ENCODE measurements around the gene ENTPD2.

Gene ENTPD2

DNA sequence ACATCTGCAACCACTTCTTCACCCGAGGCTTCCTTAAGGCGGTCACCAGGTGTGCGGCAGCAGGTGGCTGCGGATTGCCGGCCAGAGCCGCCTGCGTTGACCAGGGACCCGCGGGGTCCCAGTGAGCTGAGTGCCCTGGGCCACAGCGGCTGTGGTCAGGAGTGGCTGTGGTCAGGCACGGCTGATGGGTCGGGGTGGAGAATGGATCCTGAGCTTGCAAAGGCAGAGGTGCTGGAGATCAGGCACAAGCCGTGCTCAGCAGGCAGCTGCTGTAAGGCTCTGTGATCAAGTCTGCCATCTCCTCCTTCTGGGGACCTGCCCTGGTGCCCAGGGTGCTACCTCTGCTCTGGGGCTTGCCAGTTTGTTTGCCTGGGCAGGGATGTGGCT lies 25.5 kb upstream of the ENTPD2 start:
- no peak for DNase-seq (ENCODE audit: low spot score)

DNA sequence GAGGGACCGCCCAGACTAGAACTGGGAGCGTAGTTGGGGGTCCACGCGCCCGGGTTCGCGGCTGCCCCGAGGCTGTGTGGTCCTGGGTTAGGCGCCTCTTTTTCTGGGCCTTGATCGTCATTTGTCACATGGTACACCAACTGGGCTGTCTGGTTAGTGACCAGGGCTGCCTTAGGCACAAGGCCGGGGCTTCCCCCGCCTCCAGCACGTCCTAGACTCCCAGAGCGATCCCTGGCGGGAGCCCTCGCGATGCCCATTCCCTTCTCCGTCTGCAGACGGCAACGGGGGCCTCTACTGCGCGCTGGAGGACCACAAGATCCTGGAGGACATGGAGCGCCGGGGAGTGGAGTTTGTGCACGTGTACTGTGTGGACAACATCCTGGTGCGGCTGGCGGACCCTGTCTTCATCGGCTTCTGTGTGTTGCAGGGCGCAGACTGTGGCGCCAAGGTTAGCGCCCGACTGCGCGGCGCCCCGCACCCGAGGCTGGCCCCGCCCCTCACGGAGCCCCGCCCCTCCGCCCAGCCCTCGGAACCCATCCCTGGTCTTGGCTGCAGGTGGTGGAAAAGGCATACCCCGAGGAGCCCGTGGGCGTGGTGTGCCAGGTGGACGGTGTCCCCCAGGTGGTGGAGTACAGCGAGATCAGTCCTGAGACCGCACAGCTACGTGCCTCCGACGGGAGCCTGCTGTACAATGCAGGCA lies 25.0 kb upstream of the ENTPD2 start:
- no peak for DNase-seq (ENCODE audit: low spot score)

DNA sequence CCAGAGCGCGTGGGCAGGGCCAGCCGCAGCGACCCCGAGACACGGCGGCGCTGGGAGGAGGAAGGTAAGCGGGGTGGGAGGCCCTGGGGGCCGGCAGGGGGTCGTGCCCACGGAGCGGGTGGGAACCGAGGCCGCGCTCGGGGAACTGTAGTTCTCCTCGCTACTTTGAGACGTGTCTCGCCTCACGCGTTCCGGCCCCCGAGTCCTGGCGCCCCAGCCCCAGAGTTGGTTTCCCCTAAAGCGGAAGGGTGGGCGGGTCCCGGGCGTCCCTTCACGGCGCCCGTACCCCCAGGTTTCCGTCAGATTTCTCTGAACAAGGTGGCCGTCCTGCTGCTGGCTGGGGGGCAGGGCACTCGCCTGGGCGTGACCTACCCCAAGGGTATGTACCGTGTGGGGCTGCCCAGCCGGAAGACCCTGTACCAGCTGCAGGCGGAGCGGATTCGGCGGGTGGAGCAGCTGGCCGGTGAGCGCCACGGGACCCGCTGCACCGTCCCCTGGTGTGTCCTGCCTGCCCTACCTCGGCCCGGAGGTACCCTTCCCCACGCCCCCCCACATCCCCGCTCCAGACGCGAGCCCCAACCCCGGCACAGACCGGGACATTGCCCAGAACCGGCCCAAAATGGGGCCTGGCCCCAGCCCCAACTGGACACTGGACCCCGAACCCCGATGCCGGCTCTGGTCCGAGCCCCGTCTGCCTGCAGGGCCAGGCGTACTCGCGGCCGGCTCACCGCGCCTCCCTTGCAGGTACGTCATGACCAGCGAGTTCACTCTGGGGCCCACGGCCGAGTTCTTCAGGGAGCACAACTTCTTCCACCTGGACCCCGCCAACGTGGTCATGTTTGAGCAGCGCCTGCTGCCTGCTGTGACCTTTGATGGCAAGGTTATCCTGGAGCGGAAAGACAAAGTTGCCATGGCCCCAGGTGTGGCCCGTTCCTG lies 24.2 kb upstream of the ENTPD2 start:
- no peak for DNase-seq (ENCODE audit: low spot score)

DNA sequence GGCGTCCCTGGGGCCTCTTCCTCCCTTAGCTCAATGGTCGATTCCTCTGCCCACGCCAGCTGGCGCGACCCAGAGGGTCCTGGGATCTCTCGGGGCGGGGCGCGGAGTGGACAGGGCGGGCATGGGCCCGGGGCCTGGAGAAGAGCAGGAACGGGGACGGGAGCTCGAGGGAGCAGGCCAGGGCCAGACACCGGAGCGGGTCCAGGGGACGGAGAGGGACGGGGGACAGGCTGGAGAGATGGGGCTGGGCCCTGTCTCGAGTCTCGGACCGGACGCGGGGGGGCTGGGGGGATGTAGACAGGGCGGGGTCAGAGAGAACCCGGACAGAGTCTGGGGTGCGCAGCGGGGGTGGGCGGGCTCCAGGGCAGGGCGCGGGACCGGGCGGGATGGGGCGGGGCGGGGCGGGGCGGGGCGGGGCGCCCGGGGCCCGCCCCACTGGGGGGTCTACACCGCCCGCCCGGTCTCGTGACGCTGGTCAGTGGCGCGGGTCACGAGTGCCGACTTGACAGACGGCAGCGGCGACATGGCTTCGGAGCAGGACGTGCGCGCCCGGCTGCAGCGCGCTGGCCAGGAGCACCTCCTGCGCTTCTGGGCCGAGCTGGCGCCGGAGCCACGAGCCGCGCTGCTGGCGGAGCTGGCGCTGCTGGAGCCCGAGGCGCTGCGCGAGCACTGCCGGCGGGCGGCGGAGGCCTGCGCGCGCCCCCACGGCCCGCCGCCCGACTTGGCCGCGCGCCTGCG lies 23.3 kb upstream of the ENTPD2 start, which contains the start of gene UAP1L1:
TSS of gene UAP1L1 (plus strand) at position 508 of the 738 bp plus-strand sequence. CDS start at position 524, 16 bp downstream.
- peak; percentile 47 for DNase-seq (ENCODE audit: low spot score)

DNA sequence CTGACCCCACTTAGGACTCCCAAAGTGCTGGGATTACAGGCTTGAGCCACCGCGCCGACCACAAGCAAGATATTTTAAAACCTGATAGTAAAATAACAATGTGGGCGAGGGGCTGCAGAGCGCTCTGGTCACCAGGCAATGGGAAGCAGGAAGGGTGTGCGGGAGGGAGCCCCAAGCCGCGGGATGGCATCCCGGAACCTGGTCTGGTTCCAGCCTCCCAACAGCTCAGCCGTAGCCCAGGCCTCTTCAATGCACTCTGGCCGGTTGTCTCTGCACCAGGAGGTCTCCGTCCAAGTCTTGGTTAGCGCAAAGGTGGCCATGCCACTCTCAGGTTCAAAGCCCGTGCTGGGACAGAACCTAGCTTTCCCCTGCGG lies 22.8 kb upstream of the ENTPD2 start:
- no peak for DNase-seq (ENCODE audit: low spot score)

DNA sequence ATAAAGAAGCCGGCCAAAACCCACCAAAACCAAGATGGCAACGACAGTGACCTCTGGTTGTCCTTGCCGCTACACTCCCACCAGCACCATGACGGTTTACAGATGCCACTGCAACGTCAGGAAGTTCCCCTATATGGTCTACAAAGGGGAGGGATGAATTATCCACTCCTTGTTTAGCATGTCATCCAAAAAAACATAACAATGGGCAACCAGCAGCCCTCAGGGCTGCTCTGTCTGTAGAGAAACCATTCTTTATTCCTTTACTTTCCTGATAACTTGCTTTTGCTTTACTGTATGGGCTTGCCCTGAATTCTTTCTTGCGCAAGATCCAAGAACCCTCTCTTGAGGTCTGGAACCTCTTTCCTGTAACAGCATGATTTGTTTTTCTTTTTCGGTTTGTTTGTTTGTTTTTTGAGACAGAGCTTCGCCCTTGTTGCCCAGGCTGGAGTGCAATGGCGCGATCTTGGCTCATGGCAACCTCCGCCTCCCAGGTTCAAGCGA lies 21.5 kb upstream of the ENTPD2 start:
- DNase-seq (ENCODE audit: low spot score), result no peak

DNA sequence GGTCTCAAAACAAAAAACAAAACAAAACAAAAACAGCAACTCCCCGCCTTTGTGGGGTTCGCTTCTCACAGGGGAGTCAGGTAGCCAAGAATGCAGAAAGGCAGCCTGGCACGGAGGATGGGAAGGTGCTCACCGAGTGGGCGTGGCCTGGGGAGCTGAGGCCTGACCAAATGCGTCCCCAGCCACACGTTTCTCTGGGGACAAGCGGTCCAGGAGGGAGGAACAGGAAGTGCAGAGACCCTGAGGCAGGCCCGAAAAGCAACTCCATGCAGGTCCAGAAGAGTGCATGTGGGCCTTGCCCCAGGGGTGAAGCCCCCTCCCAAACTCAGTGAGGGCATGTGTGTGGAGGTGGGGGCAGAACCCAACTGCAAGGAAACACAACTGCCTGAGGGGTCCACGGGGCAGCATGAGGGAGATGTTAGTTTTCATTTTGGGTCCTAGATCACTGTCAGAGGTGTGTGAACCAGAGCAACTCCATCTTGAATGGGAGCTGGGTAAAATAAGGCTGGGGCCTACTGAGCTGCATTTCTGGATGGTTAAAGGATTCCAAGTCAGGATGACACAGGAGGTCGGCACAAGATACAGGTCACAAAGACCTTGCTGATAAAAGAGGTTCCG lies 20.9 kb upstream of the ENTPD2 start:
- no peak for DNase-seq (ENCODE audit: low spot score)

DNA sequence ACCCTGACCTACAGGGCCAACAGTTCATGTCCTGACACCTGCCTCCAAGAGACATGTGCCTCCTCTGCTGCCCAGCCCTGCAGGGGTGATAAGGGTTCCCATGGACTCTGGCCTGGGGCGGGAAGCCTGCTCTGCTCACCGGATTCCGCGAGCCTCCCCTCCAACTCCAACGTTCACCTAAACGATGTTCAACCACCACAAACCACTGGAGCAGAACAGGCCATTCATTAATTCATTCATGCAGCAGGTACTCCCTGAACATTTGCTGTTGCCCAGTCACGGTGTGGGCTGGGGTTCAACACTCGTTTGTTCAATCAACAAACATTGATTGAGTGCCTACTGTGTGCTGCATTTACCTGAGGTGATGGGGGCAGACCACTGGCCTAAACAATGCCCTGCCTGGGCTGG lies 20.1 kb upstream of the ENTPD2 start:
- DNase-seq (ENCODE audit: low spot score), result no peak

DNA sequence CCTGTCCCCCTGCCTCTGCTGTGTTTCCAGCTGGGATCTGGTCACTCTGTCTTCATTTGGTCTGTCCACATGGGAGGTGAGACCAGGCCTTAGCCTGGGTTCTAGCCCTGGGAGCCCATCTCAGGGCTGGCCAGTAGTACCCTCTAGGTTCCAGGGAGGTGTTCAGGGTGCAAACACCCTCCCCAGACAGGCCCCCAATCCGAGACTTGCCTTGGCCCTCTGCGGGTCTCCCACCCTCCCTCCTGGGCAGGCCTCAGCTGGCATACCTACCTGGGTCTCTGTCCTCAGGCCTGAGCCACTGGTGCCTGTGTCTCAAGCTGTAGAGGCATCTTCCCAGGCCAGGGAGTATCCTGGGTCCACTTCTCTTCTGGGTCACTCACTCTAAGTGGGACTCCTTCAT lies 17.4 kb upstream of the ENTPD2 start:
- DNase-seq (ENCODE audit: low spot score), result no peak

DNA sequence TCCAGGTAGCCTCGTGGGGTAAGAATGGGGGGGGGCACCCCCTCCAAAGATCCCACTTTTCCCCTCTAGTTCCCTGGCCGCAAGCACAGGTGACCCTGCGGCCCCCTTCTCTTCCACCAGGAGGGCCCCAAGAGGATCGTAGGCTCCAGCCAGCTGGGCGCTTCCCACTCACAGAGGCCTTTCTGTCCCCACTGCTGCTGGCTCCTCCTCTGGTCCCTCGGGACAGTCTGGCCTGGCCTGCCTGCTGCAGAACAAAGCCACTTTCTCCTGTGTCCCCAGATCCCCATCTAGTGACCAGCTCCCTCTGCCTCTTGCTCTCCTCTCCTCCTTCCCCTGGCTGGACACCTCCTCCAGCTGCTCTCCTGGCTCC lies 17.0 kb upstream of the ENTPD2 start:
- no peak for DNase-seq (ENCODE audit: low spot score)

DNA sequence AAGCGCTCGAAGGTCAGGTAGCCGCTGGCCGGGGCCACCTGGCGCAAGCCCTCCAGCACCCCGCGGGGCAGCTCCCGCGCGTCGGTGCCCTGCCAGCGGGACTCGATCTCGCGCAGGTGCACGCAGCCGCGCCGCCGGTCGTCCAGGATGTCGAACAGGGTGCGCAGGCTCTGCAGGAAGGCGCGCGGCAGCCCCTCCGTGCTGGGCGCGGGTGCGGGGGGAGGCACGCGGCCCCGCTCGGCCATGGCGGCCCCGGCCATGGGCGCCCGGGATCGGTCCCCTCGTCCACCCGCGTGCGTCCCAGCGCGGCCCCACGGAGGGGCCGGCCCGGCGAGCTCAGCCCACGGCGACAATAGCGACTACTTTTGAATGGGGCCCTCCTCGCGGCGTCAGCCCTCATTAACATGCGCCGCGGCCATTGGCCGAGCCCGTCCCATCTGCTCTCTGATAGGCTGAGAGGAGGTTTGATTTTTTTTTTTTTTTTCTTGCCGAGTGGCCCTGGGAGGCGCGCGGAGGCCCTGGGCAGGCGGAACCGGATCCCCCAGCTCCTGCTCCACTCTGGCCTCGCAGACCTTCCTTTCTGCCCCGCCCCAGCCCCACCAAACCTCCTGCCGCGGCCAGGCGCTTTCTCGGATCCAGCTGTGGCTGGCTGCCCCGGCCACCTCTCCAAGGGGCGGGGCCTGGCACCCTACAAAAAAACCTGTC lies 16.5 kb upstream of the ENTPD2 start, which contains the start of gene SAPCD2:
TSS of gene SAPCD2 (minus strand) at position 357 of the 705 bp plus-strand sequence. CDS start at position 260, 97 bp downstream.
- peak; percentile 92 for DNase-seq (ENCODE audit: low spot score)

DNA sequence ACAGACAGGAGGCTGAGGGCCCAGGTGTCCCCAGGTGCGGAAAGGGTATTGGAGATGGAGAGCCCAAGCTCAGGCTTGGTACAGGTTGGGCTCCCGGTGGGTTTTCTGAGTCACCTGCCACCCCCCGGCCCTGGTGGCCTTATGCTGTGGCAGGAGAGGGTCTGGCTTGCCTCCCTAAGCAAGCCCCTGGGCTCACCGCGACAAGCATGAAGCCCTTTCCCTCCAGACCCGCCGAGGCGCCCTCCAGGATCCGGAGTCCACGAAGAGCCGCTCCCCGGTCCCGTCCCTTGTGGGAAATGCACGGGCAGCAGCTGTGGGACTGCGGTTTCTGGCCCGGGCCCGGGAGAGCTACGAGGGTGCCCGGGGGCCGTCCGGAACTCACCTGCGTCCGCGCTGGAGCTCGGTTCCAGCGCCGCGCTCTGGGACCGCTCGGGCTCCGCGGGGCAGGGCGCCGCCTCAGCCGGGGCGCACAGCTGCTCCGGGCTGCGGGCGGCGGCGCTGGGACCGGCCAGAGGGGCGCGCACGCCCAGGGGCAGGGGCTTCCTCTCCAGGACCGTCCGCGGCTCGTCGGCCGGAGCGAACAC lies 15.7 kb upstream of the ENTPD2 start:
- DNase-seq (ENCODE audit: low spot score), result no peak

DNA sequence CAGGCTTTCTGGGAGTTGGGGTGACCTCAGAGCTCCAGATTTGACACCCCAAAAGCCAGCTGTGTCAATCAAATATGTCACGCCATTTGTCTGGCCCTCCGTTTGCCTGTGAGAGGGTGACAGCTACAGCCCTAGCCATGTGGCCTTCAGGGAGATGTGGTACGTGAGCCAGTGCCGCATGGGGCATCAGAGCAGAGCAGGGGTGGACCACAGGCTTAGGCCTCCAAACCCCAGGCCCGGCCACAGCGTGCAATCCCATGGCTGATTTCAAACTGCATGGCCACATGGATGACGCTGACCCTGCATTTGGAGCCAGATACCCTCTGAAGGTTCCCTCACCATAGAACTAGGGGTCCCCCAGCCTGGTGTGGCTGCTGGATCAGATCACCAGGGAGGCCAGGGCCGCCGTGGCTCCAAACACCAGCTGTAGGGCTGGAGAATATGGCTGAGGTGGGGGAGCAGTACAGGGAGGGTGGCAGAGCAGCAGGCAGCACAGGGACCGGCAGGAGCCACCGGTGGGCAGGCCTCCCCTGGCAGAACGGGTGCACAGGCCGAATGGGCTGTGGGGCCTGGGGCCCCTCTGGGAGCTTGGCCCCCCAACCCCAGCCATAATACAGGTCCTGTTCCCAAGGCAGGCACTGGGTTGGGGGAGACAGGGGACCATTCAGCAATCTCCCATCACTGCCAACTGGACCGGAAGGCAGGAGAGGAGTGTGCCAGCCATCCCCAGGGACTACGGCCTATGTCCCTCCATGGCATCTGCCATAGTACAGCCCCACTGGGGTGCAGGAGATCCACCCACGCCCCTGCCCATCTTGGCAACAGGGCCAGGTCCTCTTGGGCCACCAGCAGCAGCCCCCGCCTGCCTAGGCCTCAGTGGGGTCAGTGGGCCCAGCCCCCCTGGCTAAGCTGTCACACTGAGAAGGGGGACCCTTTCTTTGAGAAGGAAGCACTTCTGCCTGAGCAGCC lies 15.0 kb upstream of the ENTPD2 start:
- no peak for DNase-seq (ENCODE audit: low spot score)

DNA sequence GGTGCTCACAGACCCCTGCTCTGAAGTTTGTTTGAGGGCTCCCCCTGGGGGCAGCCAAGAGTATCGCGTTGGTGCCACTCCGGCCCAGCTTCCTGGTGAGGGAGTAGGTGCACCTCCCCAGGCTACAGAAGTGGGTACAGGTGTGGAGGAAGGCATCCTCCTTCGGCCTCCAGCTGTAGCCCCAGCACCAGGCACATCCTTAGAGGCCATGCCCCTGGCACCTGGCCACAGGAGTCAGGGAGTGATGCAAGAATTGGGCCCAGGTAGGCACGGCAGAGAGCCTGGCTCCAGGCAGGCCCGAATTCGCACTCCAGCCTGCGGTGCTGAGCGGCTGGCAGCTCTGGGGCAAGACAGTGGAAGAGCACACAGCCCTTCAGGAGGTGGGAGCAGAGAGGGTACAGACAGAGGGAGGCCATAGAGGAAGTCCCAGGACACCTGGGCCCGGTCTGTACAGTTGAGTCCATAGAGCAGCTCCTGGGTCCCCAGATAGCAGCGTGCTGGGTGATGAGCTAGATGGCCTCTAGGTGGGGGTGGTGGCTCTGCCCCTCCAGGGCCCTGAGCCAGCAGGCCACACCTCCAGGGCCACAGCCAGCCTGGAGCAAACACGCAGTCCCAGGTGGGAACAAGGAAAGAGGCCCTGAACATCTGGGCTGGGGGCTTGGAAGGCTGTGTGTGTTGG lies 14.1 kb upstream of the ENTPD2 start:
- DNase-seq (ENCODE audit: low spot score), result peak; percentile 82

DNA sequence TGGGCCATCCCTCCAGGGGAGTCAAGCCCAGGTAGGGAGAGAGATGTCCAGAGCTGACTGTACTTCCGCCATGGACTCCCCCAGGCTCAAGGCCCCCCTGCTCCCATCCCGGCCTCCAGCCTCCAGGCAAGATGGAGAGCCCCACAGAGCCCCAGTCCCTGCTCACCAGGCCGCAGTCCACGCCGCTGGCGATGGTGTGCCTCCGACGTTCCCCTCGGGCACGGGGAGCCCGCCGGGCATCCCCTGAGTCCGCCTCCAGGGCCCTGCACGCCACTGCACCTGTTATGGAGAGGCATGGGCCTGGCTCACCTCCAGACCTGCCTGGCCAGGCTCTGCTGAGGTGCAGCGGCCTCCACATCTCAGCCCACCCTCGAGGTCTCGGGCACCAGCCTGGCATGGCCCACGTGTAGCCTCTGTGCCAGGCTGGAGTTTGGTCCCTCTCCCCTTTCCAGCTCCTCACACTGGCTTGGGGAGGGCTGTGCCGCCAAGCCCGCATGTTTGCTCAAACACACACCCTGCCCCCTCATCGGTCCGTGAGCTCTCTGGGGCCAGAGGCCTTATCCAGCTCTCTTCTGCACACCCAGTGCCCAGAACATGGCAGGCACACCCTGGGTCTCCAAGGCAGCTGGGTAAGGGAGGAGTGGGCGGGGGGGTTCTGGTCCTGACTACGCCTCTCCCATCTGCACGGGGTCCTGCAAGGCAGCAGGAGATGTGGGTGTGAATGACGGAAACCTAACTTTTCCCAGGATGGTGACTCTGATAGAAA lies 12.4 kb upstream of the ENTPD2 start:
- no peak for DNase-seq (ENCODE audit: low spot score)

DNA sequence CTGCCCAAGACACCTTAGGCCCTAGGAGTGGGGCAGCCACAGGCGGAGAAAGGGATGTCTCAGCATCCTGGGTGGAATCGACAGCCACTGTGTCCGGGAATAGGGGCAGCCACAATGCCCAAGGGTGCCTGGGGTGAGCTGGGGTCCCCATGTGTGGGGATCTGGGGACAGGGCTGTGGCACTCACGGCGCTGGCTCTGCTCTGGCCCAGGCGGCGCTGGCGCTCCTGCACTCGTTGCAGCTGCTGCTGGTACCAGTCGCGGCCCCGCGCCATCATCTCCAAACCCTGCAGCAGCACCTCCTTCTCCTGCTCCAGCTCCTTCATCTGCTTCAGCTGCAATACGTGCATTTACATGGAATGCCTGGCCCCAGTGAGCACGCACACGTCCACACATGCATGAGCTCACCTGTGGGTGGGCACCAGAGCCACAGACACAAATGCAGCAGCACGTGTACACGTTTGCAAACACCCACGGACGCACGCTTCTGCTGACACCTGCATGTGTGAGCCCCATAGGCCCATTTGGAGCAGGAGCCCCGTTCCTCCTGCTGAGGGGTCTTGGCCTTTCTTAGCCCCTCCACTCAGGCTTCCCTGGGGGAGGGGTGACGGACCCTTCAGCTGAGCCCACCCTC lies 11.6 kb upstream of the ENTPD2 start:
- no peak for DNase-seq (ENCODE audit: low spot score)

DNA sequence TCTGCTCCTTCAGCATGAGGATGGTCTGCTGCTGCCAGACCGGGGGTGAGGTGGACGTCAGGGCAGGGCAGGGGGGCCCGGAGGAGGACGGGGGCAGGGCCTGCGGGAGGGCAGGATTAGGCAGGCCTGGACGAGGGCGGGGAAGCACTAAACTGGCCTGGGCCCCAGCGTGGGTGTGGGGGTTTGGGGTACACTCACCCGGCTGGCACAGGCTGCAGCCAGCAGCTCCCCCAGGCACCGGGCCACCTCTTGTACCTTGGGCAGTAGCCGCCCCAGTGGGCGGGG lies 11.0 kb upstream of the ENTPD2 start:
- no peak for DNase-seq (ENCODE audit: low spot score)
